RPMI7951 (cell line): ENCODE results near the gene MAST4. TPM values are rescaled to one million over a fixed set of nuclear protein-coding genes. Genes with fewer than 3 reads are reported as not detected.
A peak's percentile ranks its signal among the peaks of the same experiment; 100 is the strongest.

Source experiments
- DNase-seq: peaks from one replicate; pipeline ENCODE4 v3.0.0-alpha.2; 2012; ENCODE audit warnings: low read depth
- total RNA-seq: library from RNA; depleted of rRNA; stranded (reverse); fragments of >200 nt; shearing (Covaris generic); gene quantifications from 2 replicates; pipeline ENCODE4 v1.2.3, GENCODE V29; 2014

MAST4 gene
- total RNA-seq, 1 experiment from 2014 or later = 4.8 TPM

DNA sequence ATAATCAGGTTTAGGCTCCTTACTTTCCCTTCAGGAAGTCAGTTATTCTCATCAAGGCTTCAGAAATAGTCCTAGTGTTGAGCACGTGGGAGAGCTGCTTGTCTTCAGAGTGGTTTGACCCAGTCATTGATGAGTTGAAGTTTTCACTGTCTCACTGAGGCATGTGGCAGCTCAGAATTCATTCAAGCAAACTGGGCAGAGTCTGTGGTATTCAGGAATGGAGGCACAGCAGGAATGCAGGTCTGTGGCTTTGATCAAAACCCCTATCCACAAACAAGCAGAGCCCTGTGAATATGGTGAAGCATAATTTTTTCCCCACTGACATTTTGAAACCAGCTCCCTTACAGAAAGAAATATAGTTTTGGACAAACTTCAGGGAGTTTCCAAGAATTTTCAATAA, 393.1 kb downstream of the MAST4 start:
- peak; percentile 67 for DNase-seq

DNA sequence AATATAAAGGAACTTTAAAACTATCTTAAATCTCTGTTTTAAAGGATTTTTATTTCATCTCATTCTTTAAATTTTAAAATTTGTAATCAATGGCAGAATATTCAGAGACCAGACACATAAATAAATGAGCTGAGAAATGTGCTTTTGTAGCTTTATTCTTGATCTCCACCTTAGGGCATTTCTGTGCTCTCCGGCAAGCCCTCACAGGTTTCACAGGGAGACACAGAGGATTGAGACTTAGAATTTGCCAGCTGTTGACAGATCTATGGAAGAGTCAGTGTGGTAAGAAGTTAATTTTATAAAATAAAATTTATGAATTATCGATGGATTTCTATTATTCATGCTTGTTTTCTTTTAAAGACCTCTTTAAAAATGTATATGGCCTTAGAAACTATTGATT, 393.6 kb downstream of the MAST4 start:
- DNase-seq = no peak

DNA sequence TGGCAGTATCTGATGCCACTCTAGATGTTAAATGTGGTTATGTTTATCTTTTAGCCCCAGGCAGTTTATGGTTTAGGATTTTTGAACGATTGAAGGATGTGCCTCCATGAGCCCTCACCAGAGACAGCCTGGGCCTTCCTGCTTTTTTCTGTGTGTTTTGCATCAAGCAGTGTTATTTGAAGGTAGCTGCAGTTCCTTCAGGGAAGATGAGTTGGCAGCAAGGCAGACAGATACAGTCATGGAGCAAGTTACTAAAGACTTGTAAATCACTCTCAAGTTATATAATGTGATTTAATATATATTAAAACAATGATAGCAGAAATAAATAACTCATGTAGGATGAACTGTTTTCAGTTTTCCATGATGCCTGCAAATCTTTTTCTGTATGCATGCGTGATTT, 395.6 kb downstream of the MAST4 start:
- DNase-seq = no peak

DNA sequence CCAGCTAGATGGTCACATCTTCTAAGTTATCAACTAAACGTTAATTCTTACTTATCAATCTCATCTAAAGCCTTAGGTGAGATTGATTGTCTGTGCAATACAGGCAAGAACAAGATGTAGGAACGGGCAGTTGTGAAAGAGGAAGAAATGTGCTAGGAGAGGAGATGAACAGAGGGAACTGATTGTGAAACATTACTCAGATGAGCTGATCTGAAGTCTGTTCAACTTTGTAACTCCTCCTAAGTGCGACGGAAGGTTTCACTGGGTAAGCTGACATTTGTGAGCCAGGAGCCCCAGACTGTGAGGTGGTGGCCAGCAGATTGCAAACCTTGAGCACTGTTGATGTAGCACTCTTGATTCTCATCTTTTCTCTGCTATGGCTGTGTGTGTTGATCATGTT, 396.4 kb downstream of the MAST4 start:
- no peak for DNase-seq

DNA sequence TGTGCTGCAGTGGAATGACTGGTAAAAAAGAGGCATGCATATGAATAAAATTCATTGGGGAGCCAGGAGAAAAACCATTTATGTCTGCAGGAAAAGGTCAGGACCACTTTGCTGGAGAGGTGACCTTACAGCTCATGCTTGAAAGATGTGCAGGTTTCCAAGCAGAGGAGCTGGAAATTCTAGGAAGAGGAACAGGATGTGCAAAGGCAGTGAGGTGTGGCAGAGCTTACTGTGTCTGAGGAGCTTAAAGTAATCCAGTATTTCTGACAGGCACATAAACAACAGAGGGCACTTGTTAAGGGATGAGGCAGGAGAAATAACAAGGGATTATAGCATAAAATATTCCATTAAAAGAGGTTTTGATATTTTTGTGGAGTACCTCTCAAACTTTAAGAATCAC, 397.3 kb downstream of the MAST4 start:
- DNase-seq = no peak

DNA sequence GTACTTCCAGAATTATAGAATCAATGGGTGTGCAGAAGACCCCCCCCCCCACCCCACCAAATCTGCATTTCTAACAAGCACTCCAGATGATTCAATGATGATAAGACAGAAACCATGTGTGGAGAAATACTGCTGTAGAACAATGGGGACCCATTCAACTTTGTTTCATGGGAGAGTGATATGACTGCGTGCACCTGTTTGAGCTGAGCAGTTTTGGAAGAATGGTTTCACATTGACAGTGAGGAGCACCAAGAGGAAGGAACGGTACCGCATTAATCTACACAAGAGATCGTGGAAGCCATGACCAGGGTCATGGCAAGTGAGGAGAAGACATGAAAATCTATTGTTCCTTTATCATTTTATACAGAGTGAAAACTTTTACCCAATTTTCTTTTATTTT, 397.7 kb downstream of the MAST4 start:
- no peak for DNase-seq

DNA sequence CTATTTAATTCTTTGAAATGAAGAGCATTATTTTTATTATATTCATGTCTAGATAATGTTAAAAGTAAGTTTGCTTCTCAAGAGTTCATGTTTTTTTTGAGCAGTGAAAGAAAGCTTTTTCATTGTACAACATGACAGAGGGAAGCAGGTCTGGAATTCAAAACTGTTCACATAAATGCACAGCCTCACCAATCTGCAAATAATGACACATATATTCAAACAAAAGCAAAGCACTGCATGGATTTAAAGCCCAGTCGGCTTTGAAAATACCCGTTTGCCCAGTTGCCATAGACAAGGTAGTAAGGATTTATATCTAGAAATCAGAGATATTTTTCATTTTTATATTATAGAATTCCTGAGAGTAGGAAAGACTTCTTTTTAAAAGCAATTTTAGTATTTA, 398.6 kb downstream of the MAST4 start:
- no peak for DNase-seq

DNA sequence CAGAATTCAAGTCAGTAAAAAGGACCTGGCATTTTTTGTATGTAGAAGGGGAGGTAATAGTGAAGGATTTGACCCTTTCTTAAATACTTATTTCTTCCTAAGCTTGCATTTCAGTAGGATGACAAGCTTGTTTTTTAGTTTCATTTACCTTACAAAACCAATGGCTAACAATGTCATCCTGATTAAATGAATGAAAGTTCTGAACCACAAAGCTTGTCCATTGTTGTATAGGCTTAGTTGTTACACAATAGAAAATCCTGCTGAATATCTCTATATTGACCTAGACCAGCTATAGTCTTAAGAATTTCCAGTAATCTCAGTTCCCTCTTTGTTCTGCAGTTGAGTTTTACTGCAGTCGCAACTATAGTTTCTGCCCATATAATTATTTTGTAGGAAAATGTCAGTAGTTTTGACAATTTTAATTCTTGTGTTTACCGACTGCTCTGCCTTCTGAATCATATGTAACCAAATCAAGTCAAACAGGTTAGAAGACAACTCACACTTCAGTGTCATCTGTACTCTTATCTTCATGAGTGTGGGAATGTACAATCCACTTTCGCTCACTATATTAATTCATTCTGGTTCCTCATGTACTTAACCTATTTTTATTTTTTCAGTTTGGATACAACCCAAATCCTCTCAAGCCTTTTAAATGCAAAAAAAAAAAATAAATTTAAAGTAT, 404.7 kb downstream of the MAST4 start:
- DNase-seq = no peak

DNA sequence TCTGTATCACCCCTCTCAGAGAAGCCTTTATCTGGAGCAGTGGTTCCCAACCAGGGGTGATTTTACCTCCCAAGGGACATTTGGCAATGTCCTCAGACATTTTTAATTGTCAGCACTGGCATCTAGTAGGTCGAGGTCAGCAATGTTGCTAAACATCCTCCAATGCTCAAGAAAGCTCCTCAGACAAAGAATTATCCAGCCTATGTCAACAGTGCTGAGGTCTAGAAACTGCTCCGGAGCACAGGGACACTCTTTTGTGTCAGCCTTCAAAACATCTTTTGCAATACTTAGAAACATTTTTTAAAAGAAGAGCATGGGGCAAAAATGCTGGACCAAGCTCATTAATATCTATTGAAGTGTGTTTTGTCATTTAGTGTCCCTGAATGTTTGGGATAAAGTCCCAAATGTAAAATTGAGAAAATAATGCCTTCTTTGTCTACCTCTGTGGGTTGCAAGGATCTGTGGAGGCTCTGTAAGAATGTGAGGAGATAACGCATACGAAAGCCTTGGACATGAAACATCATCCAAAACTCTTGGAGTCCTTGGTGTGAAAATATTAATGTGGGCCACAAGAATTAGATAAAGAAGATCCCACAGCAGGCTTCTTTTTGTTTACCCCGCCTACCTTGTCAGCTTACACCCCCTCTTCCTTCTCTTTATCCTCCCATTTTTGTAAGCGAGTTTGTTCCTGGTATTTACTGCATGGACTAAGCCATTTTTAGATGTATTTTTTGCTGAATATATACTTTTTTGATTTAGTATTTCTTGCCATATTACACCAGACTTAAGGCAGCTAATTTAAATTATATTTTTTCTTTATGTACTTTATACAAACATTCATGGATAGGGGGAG, 406.9 kb downstream of the MAST4 start:
- DNase-seq = no peak

DNA sequence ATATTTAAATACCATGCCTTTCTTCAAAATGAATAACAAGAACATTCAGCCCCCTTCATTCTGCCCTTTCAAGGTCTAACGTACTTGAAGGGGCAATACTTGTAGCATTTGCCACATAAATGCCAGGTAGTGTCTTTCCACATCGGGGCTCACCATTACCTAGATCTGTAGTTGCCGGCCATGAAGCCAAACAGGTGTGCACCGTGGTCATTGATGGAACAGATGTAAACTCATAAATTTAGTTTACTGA, 407.4 kb downstream of the MAST4 start:
- DNase-seq = no peak

DNA sequence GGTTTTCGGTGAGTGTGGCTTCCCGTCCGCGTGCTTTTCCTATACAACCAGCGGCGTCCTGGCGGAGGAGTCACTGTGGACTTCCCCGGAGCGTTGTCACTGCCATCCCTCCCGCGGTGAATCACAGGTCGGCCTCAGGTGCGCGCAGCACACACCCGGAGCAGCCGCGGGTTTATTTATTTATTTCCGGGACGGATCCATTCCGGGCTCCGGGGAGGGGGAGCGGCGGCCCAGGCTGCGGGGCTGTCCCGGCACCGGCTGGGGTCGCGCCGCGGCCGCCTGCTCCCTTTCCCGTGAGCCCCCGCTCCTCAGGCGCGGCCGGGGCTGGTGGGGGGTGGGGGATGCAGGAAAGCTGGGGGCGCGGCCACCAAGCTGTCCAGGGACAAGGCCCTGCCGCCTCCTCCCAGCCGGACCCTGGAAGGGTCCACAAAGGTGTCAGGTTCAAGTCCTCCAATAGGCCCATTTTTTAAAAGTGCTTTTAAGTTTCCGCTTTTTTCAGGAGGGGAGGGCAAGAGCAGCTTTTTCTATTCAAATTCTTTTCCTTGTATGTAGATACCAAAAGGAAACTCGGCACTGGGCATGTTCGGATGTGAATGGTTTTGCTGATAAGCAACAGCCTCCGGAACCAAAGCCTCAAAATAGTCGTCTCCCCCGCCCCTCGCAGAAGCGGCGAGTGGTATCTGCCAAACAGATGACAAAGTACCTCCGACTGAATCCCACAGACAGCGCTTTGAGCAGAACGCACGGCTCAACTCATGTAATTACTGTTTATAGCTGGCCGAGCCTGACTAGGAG, 407.9 kb downstream of the MAST4 start:
- DNase-seq = peak; percentile 92

DNA sequence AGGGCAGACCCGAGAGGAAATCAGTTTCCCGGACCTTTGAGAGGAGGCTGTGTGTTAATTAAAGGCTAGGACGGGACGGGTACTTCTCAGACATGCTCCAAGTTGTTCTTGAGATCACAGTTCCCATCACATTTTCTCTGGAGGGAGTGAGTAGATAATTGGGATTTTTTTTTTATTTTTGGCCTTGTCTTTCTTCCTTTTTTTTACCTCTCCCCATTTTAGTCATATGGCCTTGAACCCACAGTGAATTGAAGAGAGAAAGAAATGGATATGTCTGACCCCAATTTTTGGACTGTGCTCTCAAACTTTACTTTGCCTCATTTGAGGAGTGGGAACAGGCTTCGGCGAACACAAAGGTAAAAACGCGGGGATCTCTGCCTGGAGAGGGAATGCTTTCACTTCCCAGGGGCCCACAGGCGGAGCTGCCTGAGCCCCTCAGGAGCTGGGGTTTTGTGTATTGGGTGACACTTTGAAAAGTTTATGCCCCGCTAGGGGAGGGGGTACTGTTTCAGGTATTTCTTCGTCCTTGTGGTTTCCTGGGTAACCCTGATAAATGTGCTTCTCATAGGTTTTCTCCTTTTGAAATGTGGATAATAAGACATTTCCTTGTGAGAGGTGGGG, 408.6 kb downstream of the MAST4 start:
- no peak for DNase-seq

DNA sequence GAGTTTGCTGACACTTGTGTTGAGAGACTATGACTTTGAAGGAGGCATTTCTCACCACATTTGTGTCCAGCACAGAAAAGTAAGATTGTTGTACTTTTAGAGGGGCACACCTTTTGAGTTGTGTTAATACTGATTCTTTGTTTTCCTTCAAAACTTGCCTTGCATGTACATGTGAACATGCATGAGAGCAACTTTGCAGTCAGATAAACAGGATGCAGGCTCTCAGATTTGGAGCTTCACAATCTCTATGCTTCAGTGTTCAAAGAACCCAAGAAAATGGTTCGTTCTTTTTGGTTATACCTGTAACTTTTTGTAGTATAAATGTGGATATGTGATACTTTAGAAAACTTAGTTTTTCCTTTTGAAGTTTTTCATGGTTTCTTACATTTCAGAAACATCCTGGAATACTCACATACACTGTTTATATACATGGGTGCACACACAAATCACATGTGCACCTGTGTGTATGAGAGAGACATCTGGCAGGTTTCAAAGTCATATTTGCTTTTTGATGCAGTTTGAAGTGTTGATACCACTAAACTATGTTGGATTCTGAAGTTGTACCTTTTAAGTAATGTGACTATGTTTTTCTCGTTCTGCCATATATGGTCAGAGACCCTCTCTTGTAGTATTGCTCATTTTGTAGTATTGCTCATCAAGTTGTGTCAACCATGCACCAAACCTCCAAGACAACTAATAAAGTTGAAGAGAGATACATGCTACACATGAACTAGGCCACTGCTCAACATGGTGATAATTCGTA, 409.7 kb downstream of the MAST4 start:
- no peak for DNase-seq

DNA sequence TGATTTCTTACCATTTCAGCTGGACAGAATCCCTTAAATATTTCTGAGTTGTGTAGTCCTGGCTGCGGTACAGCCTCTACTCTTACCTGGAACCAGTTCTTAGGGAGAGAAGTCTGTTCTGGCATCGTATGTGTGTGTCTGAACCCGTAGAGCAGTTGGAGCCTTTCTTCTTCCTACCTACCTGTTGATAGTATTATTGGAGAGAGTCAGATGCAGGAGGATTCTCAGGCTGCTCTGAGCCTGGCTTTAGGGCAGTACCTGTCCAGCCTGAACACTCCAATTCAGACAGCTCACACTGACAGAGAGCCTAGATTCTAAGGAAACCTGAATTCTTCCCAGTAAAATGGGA, 410.3 kb downstream of the MAST4 start:
- no peak for DNase-seq

DNA sequence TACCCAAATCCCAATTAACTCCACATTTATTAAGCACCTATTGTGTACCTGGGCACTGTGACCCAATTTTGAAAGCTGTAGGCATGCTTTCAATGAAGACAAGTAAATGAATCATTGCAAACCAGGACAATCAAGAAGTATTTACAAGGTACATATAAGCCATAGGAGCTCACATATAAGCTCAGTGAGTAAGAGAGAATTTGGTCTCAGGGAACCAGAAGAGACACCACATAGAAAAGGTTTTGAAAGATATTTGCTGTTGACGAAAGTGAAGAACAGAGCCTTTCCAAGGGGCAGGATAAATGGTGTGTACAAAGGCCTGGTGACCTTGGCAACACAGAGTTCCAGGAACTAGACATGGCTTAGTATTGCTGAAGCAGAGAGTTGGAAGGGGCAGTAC, 412.8 kb downstream of the MAST4 start:
- no peak for DNase-seq

DNA sequence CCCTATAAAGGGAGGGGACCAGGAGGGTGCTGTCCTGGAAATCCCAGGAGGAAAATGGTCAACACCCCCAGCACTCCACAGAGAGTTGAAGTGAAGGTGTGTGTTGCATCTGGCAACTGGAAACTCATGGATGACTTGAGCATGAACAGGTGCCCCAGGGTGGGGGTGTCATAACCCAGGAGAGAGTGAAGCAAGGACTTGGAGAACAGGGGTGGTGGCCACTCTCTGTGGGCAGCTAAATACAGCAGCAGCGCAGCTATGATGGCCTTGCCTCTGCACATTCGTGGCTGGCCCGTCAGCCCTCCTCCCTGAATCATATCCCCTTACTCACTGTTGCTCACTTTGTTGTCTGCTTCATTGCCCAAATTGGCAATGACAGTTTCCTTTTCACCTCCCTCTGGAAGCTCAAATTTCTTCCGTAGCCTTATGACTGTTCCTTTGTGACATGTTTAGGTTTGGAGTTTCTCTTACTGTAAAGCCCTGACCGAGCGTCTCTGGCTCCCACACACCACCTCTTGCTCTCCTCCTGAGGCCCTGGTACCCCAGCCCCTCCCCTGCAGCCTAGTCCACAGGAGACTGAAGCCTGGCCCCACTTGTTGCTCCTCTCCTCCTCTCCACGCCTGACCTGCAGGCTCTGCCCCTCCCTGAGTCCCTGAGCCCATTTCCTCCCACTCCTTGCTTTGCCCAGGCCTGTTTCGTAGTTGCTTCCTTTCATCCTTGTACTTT, 414.7 kb downstream of the MAST4 start:
- DNase-seq = peak; percentile 84

DNA sequence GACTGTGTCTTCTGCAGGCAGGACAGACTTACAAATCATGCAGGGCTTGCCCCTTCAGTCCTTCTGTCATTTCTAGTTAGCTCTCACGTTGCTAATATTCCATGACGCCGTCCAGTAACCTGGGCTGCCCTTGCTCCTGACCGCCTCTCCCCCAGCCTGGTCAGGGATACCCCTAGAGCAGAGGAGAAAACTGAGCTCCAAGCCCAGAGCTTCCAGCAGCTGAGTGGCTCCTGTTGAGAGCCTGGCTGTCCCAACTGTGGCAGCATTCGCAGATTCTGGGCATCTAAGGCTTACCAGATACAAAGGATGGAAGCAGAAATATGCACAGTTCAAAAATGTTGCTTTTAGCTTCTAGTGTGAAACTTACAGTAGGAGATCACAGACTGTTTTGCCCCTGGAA, 415.2 kb downstream of the MAST4 start:
- no peak for DNase-seq

DNA sequence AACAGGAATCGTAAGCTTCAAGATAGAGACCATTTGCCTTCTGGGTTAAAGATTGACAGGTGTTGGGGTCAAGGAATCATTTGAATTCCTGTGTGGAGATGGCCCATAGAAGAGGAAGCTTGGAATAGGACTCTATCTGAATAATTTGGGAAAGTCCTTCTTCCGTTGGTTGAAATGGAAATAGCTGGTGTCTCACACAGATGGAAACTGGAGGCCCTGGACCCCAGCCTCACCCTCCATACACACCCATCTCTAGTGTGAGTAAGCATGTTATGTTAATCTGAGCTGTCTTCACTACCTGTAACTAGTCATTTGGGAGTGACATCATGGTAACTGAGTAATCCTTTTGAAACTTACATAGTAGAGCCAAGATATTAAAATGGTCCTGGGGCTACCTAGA, 416.0 kb downstream of the MAST4 start:
- DNase-seq = no peak

DNA sequence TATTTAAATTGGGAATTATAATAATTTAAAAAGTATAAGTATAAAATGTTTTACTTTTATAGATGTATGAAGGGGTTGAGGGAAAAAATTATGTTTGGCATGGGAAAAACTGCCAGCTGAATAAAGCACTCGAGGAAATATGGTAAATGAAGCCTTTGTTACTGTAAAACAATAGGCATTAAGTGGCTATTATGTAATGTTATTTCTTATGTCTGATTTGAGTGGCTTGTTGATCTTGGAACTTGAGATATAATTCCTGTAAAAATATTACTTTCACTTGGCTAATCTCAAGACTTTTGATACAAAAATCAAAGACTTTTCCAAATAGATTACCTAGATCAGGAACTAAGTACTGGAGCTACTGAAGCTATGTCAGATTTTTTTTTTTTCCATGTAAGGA, 417.5 kb downstream of the MAST4 start:
- DNase-seq = no peak

DNA sequence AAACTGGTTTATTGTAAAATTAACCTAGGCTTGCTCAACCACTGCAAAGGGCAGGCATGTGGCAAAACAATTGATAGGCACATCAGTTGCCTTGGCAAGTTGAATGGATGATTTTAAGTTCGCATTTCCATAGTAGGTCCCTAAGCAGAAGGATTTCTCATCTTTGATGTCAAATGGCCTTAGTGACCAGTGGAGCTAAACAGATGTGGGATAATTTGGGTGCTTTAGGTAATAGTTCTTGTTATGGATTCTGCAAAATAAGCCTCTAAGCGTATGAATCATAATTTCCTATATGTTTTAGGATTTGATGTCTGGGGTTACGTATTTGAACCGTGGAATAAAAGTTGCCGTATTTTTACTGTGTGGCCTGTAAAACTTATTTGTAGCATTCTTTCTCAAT, 418.0 kb downstream of the MAST4 start:
- no peak for DNase-seq

DNA sequence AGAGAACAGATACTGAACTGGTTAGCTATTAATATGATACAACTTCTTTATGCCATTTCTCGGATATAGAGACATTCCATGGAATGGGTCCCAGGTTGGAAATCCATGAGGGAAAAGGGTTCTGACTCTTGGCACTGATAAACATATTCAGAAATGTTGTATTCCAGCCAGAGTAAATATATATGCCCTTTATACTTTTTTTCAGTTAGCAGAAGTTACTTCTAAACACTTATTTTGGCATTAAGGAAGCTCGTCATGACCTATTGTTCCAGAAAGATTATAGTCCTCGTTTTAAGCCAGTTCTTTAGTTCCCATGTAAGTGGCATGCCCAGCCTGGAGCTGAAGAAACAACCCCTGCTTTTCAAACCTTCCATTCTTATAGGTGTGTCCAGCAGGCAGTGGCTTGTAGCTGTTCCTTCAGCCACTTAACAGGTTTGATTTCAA, 418.8 kb downstream of the MAST4 start:
- no peak for DNase-seq
